Activated CD4-positive, alpha-beta memory T cell treated with anti-CD3 and anti-CD28 coated beads, Interleukin-2, amount 10 ng/mL, durations not matched to agents 7 days and 5 days (primary cell): ENCODE results near the gene PTPRM. TPM values are rescaled to one million over a fixed set of nuclear protein-coding genes. Genes with fewer than 3 reads are reported as not detected.

Experiments
- CTCF ChIA-PET: fragments of 350-600 bp; sonication (Branson Sonifier 250); formaldehyde crosslinking; loops from one replicate; lab custom pipeline; 2021; ENCODE audit warnings: antibody characterized with exemption, inconsistent platforms; lab: Charles Lee
- POLR2A ChIA-PET: fragments of 350-600 bp; sonication (Branson Sonifier 250); formaldehyde crosslinking; loops from one replicate; lab custom pipeline; 2021; ENCODE audit warnings: antibody characterized with exemption; lab: Charles Lee
- DNase-seq: peaks from one replicate; pipeline ENCODE4 v3.0.0-alpha.2; 2020
- H3K27ac Mint-ChIP-seq: one replicate; pipeline ENCODE4 v1.8.0; 2021; ENCODE audit warnings: mild to moderate bottlenecking, mixed read lengths
- H3K27me3 Mint-ChIP-seq: one replicate; pipeline ENCODE4 v1.8.0; 2021; ENCODE audit warnings: mixed read lengths
- H3K36me3 Mint-ChIP-seq: one replicate; pipeline ENCODE4 v1.8.0; 2021; ENCODE audit warnings: low read depth, mixed read lengths
- H3K4me1 Mint-ChIP-seq: one replicate; pipeline ENCODE4 v1.8.0; 2021; ENCODE audit warnings: mixed read lengths
- H3K4me3 Mint-ChIP-seq: one replicate; pipeline ENCODE4 v1.8.0; 2021; ENCODE audit warnings: mild to moderate bottlenecking, mixed read lengths
- H3K9me3 Mint-ChIP-seq: one replicate; pipeline ENCODE4 v1.8.0; 2021; ENCODE audit warnings: mixed read lengths
- total RNA-seq, 2 experiments: library from RNA; stranded (reverse); gene quantifications; one replicate each; pipeline ENCODE4 v1.2.3, GENCODE V29; 2021

PTPRM gene
- total RNA-seq, 2 experiments from 2014 or later = 9.3 to 12.3 TPM

DNA sequence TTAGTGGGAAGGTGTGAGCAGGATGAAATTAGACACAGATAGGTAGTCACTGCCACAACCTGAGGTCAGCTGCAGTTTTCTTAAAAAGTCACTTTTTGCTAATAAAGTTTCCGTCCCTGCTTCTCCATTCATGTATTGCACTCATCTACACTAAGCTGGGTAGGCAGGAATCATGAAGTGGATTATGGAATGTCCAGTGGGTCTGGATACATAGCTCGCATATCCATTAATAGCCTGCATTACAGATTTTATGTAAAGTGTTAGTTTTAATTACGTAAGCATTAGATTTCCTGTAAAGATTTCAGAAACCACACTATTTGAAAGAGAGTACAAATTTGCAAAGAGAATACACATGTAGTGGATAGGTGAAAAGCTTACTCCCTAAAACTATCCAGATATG, 30.4 kb downstream of the PTPRM start:
- Mint-ChIP-seq H3K27me3 (no peaks in the 10 kb centered on the region), H3K4me1 (no peaks in the 10 kb centered on the region)
- CTCF ChIA-PET = no interaction called here

DNA sequence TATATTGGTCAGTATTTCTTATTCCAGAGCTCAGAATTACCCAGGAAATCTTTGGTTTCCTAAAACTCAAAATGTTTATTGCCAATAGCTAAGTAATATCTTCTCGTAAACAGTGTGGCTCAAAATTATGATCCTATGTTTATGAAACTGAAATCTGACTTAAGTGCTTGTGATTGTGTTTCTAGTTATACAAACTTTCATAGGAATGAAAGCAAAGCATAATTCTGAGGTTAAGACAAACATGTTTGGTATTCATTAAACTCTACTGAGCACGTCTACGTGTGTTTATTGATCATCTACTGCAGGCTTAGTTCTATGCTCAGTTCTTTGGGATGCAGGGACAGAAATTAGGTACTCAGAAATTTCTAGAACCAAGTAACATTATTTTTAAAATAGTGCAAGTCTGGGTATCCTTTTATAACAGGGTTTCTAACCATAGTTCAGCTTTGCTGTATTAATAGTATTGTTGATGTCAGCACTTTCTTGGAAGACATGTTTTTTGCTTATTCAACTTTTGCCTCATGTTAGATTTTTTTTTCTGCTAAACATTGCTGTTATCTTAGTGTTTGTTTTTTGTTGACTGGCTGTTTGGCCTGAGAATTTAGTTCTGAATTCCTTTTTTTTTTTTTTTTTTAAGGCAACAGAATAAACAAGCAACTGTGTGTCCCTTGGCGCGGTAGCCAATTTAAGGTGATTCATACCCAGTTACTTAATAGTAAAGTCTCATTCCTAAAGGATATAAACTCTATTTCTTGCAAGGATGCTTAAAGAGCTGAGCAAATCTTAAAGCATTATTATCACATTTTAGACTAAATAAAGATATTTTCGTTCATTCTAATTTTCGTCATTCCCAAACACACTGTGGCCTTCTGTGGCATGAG, 31.3 kb downstream of the PTPRM start:
- Mint-ChIP-seq H3K27ac (no peak overlapping the region), H3K36me3 (no peaks in the 10 kb centered on the region), H3K9me3 (peaks cover 7% of the 10 kb centered on the region), H3K27me3 (no peaks in the 10 kb centered on the region), H3K4me1 (no peaks in the 10 kb centered on the region), H3K4me3 (no peak overlapping the region)
- ChIA-PET POLR2A (no interaction called here), CTCF (no interaction called here)
- DNase-seq = no peak

More for the DNA sequence above, 30.4 kb downstream of the PTPRM start:
- DNase-seq = no peak
- Mint-ChIP-seq H3K9me3 (peaks cover 7% of the 10 kb centered on the region), H3K36me3 (no peaks in the 10 kb centered on the region), H3K27ac (no peak overlapping the region), H3K4me3 (no peak overlapping the region)
- POLR2A ChIA-PET = no interaction called here

- Mint-ChIP-seq H3K36me3 (no peaks in the 10 kb centered on the region), H3K4me1 (no peaks in the 10 kb centered on the region), H3K27me3 (no peaks in the 10 kb centered on the region), H3K9me3 (peaks cover 7% of the 10 kb centered on the region), H3K27ac (no peak overlapping the region), H3K4me3 (no peak overlapping the region)
- DNase-seq = no peak
- CTCF ChIA-PET = no interaction called here
- POLR2A ChIA-PET = no interaction called here
Observed at GRCh38 chr18:7600036-7600435, 32.9 kb downstream of the PTPRM start.

- POLR2A ChIA-PET = no interaction called here
- no peaks in the 10 kb centered on the region for H3K36me3 Mint-ChIP-seq
- H3K9me3 Mint-ChIP-seq = peaks cover 7% of the 10 kb centered on the region
- H3K27ac Mint-ChIP-seq = no peak overlapping the region
- no peaks in the 10 kb centered on the region for H3K27me3 Mint-ChIP-seq
- no peaks in the 10 kb centered on the region for H3K4me1 Mint-ChIP-seq
- no peak overlapping the region for H3K4me3 Mint-ChIP-seq
- CTCF ChIA-PET = no interaction called here
- DNase-seq = no peak
Observed at GRCh38 chr18:7600528-7601245, 33.6 kb downstream of the PTPRM start.

GRCh38 chr18:7601246-7601615, 34.1 kb downstream of the PTPRM start:
- Mint-ChIP-seq H3K27ac (no peak overlapping the region), H3K9me3 (peaks cover 7% of the 10 kb centered on the region), H3K4me3 (no peak overlapping the region), H3K4me1 (no peaks in the 10 kb centered on the region), H3K27me3 (no peaks in the 10 kb centered on the region), H3K36me3 (no peaks in the 10 kb centered on the region)
- ChIA-PET CTCF (no interaction called here), POLR2A (no interaction called here)
- no peak for DNase-seq

GRCh38 chr18:7601936-7602335, 34.8 kb downstream of the PTPRM start:
- no peak for DNase-seq
- Mint-ChIP-seq H3K4me1 (no peaks in the 10 kb centered on the region), H3K27me3 (no peaks in the 10 kb centered on the region), H3K4me3 (no peak overlapping the region), H3K36me3 (no peaks in the 10 kb centered on the region), H3K27ac (no peak overlapping the region), H3K9me3 (peaks cover 7% of the 10 kb centered on the region)
- POLR2A ChIA-PET = no interaction called here
- CTCF ChIA-PET = no interaction called here

- ChIA-PET CTCF (no interaction called here), POLR2A (no interaction called here)
- no peak overlapping the region for H3K4me3 Mint-ChIP-seq
- peaks cover 7% of the 10 kb centered on the region for H3K9me3 Mint-ChIP-seq
- H3K27ac Mint-ChIP-seq = no peak overlapping the region
- H3K4me1 Mint-ChIP-seq = no peaks in the 10 kb centered on the region
- DNase-seq = no peak
- no peaks in the 10 kb centered on the region for H3K36me3 Mint-ChIP-seq
- no peaks in the 10 kb centered on the region for H3K27me3 Mint-ChIP-seq
Observed at GRCh38 chr18:7603259-7604000, 36.3 kb downstream of the PTPRM start.

DNA sequence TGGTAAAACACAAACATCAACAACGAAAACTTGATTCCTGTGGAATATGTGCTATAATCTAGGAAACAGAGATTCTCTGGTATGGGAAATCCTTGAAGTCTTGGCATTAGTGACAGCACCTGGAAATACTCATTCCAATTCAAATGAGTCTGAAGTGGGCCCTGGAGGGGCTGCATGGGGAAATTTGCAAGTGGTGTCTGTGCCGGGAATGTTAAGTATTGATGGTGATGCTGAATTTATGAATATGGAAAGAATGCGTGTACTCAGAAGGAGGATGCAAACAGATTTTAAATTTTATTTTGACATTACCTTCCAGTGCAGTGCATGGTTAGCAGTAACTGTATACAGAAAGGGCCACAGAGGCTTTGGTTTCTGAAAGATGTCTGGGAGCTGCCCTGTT, 37.2 kb downstream of the PTPRM start:
- no peaks in the 10 kb centered on the region for H3K4me1 Mint-ChIP-seq
- peaks cover 7% of the 10 kb centered on the region for H3K9me3 Mint-ChIP-seq
- ChIA-PET POLR2A (no interaction called here), CTCF (interaction anchor here (0.8 kb wide), 1 partner anchor 38 kb away, joined by 4 read pairs; no protein-coding TSS in a partner anchor)
- H3K4me3 Mint-ChIP-seq = no peak overlapping the region
- H3K27me3 Mint-ChIP-seq = no peaks in the 10 kb centered on the region
- no peaks in the 10 kb centered on the region for H3K36me3 Mint-ChIP-seq
- no peak overlapping the region for H3K27ac Mint-ChIP-seq
- DNase-seq = no peak

GRCh38 chr18:7605705-7606104, 38.6 kb downstream of the PTPRM start:
- Mint-ChIP-seq H3K4me3 (no peak overlapping the region), H3K36me3 (no peaks in the 10 kb centered on the region), H3K27ac (no peak overlapping the region), H3K27me3 (no peaks in the 10 kb centered on the region), H3K9me3 (peaks cover 3% of the 10 kb centered on the region), H3K4me1 (no peaks in the 10 kb centered on the region)
- ChIA-PET CTCF (no interaction called here), POLR2A (no interaction called here)
- DNase-seq = no peak

GRCh38 chr18:7607540-7608173, 40.5 kb downstream of the PTPRM start:
- Mint-ChIP-seq H3K27me3 (no peaks in the 10 kb centered on the region), H3K36me3 (no peaks in the 10 kb centered on the region), H3K4me3 (no peak overlapping the region), H3K4me1 (no peaks in the 10 kb centered on the region), H3K27ac (no peak overlapping the region), H3K9me3 (peaks cover 2% of the 10 kb centered on the region)
- DNase-seq = no peak
- ChIA-PET POLR2A (no interaction called here), CTCF (no interaction called here)

GRCh38 chr18:7608174-7608550, 41.0 kb downstream of the PTPRM start:
- H3K4me1 Mint-ChIP-seq = no peaks in the 10 kb centered on the region
- H3K4me3 Mint-ChIP-seq = no peak overlapping the region
- ChIA-PET POLR2A (no interaction called here), CTCF (no interaction called here)
- H3K9me3 Mint-ChIP-seq = peaks cover 2% of the 10 kb centered on the region
- DNase-seq = no peak
- no peak overlapping the region for H3K27ac Mint-ChIP-seq
- no peaks in the 10 kb centered on the region for H3K27me3 Mint-ChIP-seq
- H3K36me3 Mint-ChIP-seq = no peaks in the 10 kb centered on the region

- ChIA-PET POLR2A (no interaction called here), CTCF (no interaction called here)
- no peak for DNase-seq
- Mint-ChIP-seq H3K4me3 (no peak overlapping the region), H3K4me1 (no peaks in the 10 kb centered on the region), H3K9me3 (peaks cover 2% of the 10 kb centered on the region), H3K36me3 (no peaks in the 10 kb centered on the region), H3K27ac (no peak overlapping the region), H3K27me3 (no peaks in the 10 kb centered on the region)
Observed at GRCh38 chr18:7608781-7609201, 41.7 kb downstream of the PTPRM start.

- DNase-seq = no peak
- Mint-ChIP-seq H3K36me3 (no peaks in the 10 kb centered on the region), H3K9me3 (peaks cover 2% of the 10 kb centered on the region), H3K27me3 (no peaks in the 10 kb centered on the region), H3K27ac (no peak overlapping the region), H3K4me1 (no peaks in the 10 kb centered on the region), H3K4me3 (no peak overlapping the region)
- CTCF ChIA-PET = no interaction called here
- POLR2A ChIA-PET = no interaction called here
Observed at GRCh38 chr18:7609617-7610016, 42.5 kb downstream of the PTPRM start.
